H1 (cell line): ENCODE data around the gene PPARA. TPM values are rescaled to one million over a fixed set of nuclear protein-coding genes. Genes with fewer than 3 reads are reported as not detected.

ENCODE experiments used
- CTCF ChIA-PET: fragments of 300-600 bp; sonication (Branson Sonifier 250); formaldehyde crosslinking; loops from one replicate; lab custom pipeline; 2021; ENCODE audit not compliant: partially characterized antibody; lab: Charles Lee
- POLR2A ChIA-PET: fragments of 300-600 bp; sonication (Branson Sonifier 250); formaldehyde crosslinking; loops from one replicate; lab custom pipeline; 2021; ENCODE audit warnings: inconsistent platforms; ENCODE audit not compliant: partially characterized antibody; lab: Charles Lee
- DNase-seq, 2 experiments: peaks; one replicate each; pipeline versions ENCODE4 v3.0.0 to v3.0.0-alpha.2; 2010 to 2022; ENCODE audit warnings: low spot score in 2 of 2, low read depth in 1 of 2, mixed read lengths in 1 of 2
- FAIRE-seq: peaks from 2 replicates; lab custom pipeline; 2011; peaks lifted over from hg19 to GRCh38; lab: Jason Lieb, UNC
- H2AFZ ChIP-seq: 2 replicates; pipeline ENCODE4 v1.8.1; 2012; ENCODE audit warnings: low read length, inconsistent platforms
- H2AK5ac ChIP-seq: 2 replicates; pipeline ENCODE4 v1.6.1; 2013; ENCODE audit warnings: low read depth, low read length
- H2BK120ac ChIP-seq: replicated peaks from 2 replicates; pipeline ENCODE3; 2013; ENCODE audit warnings: low read depth, low read length, inconsistent platforms
- H2BK12ac ChIP-seq: 2 replicates; pipeline ENCODE4 v1.6.1; 2013; ENCODE audit warnings: low read depth, low read length
- H2BK15ac ChIP-seq: 2 replicates; pipeline ENCODE4 v1.6.1; 2013; ENCODE audit warnings: low read length
- H2BK20ac ChIP-seq: 2 replicates; pipeline ENCODE4 v1.6.1; 2013; ENCODE audit warnings: low read length
- H2BK5ac ChIP-seq: 2 replicates; pipeline ENCODE4 v1.6.1; 2013; ENCODE audit warnings: low read depth, low read length
- H3K14ac ChIP-seq: 2 replicates; pipeline ENCODE4 v1.6.1; 2013; ENCODE audit warnings: inconsistent platforms; ENCODE audit not compliant: insufficient read length
- H3K18ac ChIP-seq: 2 replicates; pipeline ENCODE4 v1.6.1; 2013; ENCODE audit warnings: low read length; ENCODE audit errors: extremely low read depth
- H3K23ac ChIP-seq: 2 replicates; pipeline ENCODE4 v1.6.1; 2013; ENCODE audit warnings: inconsistent platforms; ENCODE audit not compliant: insufficient read length
- H3K23me2 ChIP-seq: 2 replicates; pipeline ENCODE4 v1.6.1; 2013; ENCODE audit warnings: low read depth, low read length
- H3K27ac ChIP-seq: 2 replicates; pipeline ENCODE4 v1.6.1; 2011; ENCODE audit warnings: low read depth, low read length, inconsistent platforms
- H3K27me3 ChIP-seq, 4 experiments: replicated peaks in 1 of 4; 1 replicate in 1 of 4; 2 replicates in 3 of 4; pipeline versions ENCODE4 v1.6.1 to v1.8.1; 2011 to 2013; ENCODE audit warnings: low read length in 3 of 4, mild to moderate bottlenecking in 3 of 4, inconsistent platforms in 2 of 4, mixed read lengths in 2 of 4, moderate library complexity in 1 of 4; ENCODE audit not compliant: control insufficient read depth in 3 of 4, insufficient read depth in 3 of 4; ENCODE audit errors: extremely low read depth in 1 of 4
- H3K36me3 ChIP-seq, 4 experiments: 2 replicates each; pipeline versions ENCODE4 v1.6.1 to v1.8.1; 2011 to 2013; ENCODE audit warnings: mild to moderate bottlenecking in 4 of 4, low read length in 3 of 4, moderate library complexity in 2 of 4, control low read depth in 1 of 4, inconsistent platforms in 1 of 4; ENCODE audit not compliant: insufficient read depth in 4 of 4, control insufficient read depth in 2 of 4
- H3K4ac ChIP-seq: replicated peaks from 2 replicates; pipeline ENCODE3; 2013; ENCODE audit warnings: low read length, low read depth, mixed read lengths, inconsistent platforms; ENCODE audit not compliant: insufficient read length
- H3K4me1 ChIP-seq, 4 experiments: replicated peaks in 1 of 4; 1 replicate in 1 of 4; 2 replicates in 3 of 4; pipeline versions ENCODE4 v1.6.1 to v1.8.1; 2011 to 2013; ENCODE audit warnings: low read length in 3 of 4, inconsistent platforms in 2 of 4, mixed read lengths in 1 of 4; ENCODE audit not compliant: insufficient read depth in 4 of 4, control insufficient read depth in 3 of 4
- H3K4me2 ChIP-seq, 2 experiments: 2 replicates each; pipeline versions ENCODE4 v1.6.1 to v1.8.1; 2011 to 2013; ENCODE audit warnings: low read depth in 2 of 2, low read length in 2 of 2, control low read depth in 1 of 2, inconsistent platforms in 1 of 2, mild to moderate bottlenecking in 1 of 2; ENCODE audit not compliant: insufficient read depth in 1 of 2
- H3K4me3 ChIP-seq, 4 experiments: fragments of 200-600, 300-600 bp in 1 of 4; sonication (generic), shearing (Covaris generic), sonication (Bioruptor Twin) in 1 of 4; 2 replicates each; pipeline versions ENCODE4 v1.5.1 to v1.8.1; 2011 to 2016; ENCODE audit warnings: low read length in 4 of 4, low read depth in 3 of 4, control low read depth in 2 of 4, inconsistent platforms in 2 of 4, mild to moderate bottlenecking in 2 of 4, mixed read lengths in 1 of 4, moderate library complexity in 1 of 4; ENCODE audit not compliant: insufficient read depth in 2 of 4; ENCODE audit errors: extremely low read depth in 1 of 4
- H3K56ac ChIP-seq: replicated peaks from 2 replicates; pipeline ENCODE3; 2013; ENCODE audit warnings: low read depth, mild to moderate bottlenecking, mixed read lengths, low read length, inconsistent platforms; ENCODE audit not compliant: insufficient read length
- H3K79me1 ChIP-seq: 2 replicates; pipeline ENCODE4 v1.6.1; 2013; ENCODE audit warnings: low read depth, low read length, control low read depth
- H3K79me2 ChIP-seq, 2 experiments: 2 replicates each; pipeline versions ENCODE4 v1.6.1 to v1.8.1; 2012 to 2013; ENCODE audit warnings: low read length in 2 of 2, mild to moderate bottlenecking in 2 of 2, inconsistent platforms in 1 of 2; ENCODE audit not compliant: insufficient read depth in 2 of 2, control insufficient read depth in 1 of 2
- H3K9ac ChIP-seq, 4 experiments: replicated peaks in 1 of 4; 1 replicate in 1 of 4; 2 replicates in 3 of 4; pipeline versions ENCODE4 v1.6.1 to v1.8.1; 2011 to 2013; ENCODE audit warnings: low read depth in 3 of 4, low read length in 3 of 4, control low read depth in 2 of 4, mild to moderate bottlenecking in 2 of 4, moderate library complexity in 2 of 4, inconsistent platforms in 1 of 4; ENCODE audit errors: extremely low read depth in 1 of 4
- H3K9me3 ChIP-seq, 2 experiments: 2 replicates each; pipeline versions ENCODE4 v1.6.1 to v1.8.1; 2012 to 2013; ENCODE audit warnings: mild to moderate bottlenecking in 2 of 2, moderate library complexity in 2 of 2, control low read depth in 1 of 2, inconsistent platforms in 1 of 2, low read depth in 1 of 2, low read length in 1 of 2, mixed read lengths in 1 of 2; ENCODE audit not compliant: insufficient read depth in 2 of 2
- H4K20me1 ChIP-seq, 2 experiments: replicated peaks in 1 of 2; 2 replicates each; pipeline versions ENCODE3 to v1.8.1; 2011 to 2013; ENCODE audit warnings: inconsistent platforms in 2 of 2, low read length in 2 of 2, mild to moderate bottlenecking in 1 of 2; ENCODE audit not compliant: insufficient read depth in 2 of 2, control insufficient read depth in 1 of 2
- H4K5ac ChIP-seq: 2 replicates; pipeline ENCODE4 v1.6.1; 2013; ENCODE audit warnings: low read length, low read depth, mixed read lengths, inconsistent platforms; ENCODE audit not compliant: insufficient read length
- H4K8ac ChIP-seq: 2 replicates; pipeline ENCODE4 v1.8.0; 2013; ENCODE audit warnings: mild to moderate bottlenecking, moderate library complexity, low read length, inconsistent platforms; ENCODE audit not compliant: insufficient read depth; ENCODE audit errors: extremely low read depth
- H4K91ac ChIP-seq: replicated peaks from 2 replicates; pipeline ENCODE3; 2013; ENCODE audit warnings: low read length, mixed read lengths, inconsistent platforms; ENCODE audit not compliant: insufficient read length
- CBX8 ChIP-seq: fragments of 300-800, 300-1000 bp; sonication (generic); IDR thresholded peaks from 2 replicates; pipeline ENCODE4 v1.7.1; 2016; ENCODE audit warnings: low read depth, low read length, borderline replicate concordance
- CHD2 ChIP-seq: IDR thresholded peaks from 2 replicates; pipeline ENCODE4 v1.6.1; 2012; ENCODE audit warnings: low read length, improper control_type of control experiment
- GABPA ChIP-seq: IDR thresholded peaks from 2 replicates; pipeline ENCODE4 v1.6.1; 2011; ENCODE audit warnings: mild to moderate bottlenecking, low read length, moderate library complexity, borderline replicate concordance; ENCODE audit not compliant: insufficient read depth
- JUND ChIP-seq: IDR thresholded peaks from 2 replicates; pipeline ENCODE4 v1.6.1; 2011; ENCODE audit warnings: mild to moderate bottlenecking, improper control_type of control experiment, low read length
- NANOG ChIP-seq: IDR thresholded peaks from 2 replicates; pipeline ENCODE4 v1.6.1; 2011; ENCODE audit warnings: low read length, low read depth, mild to moderate bottlenecking, inconsistent platforms; ENCODE audit not compliant: insufficient read depth, poor library complexity, severe bottlenecking
- PHF8 ChIP-seq: fragments of 200-600 bp; sonication (generic); conservative IDR thresholded peaks from 2 replicates; pipeline ENCODE4 v1.7.1; 2012; ENCODE audit warnings: low read depth, mild to moderate bottlenecking, inconsistent platforms, low read length, moderate library complexity
- POLR2A ChIP-seq, 2 experiments: IDR thresholded peaks; 1 replicate in 1 of 2; 2 replicates in 1 of 2; pipeline ENCODE4 v1.6.1; 2011; ENCODE audit warnings: low read depth in 2 of 2, low read length in 2 of 2, mild to moderate bottlenecking in 2 of 2; ENCODE audit errors: control extremely low read depth in 1 of 2
- RAD21 ChIP-seq, 2 experiments: IDR thresholded peaks in 1 of 2; conservative IDR thresholded peaks in 1 of 2; 2 replicates each; pipeline ENCODE4 v1.6.1; 2011; ENCODE audit warnings: low read depth in 2 of 2, low read length in 2 of 2, improper control_type of control experiment in 1 of 2, inconsistent platforms in 1 of 2, mild to moderate bottlenecking in 1 of 2, moderate library complexity in 1 of 2
- SUZ12 ChIP-seq: fragments of 200-600 bp; sonication (generic); IDR thresholded peaks from 2 replicates; pipeline ENCODE4 v1.6.1; 2012; ENCODE audit warnings: mild to moderate bottlenecking, inconsistent platforms, low read length, moderate library complexity, mixed read lengths
- ZNF274 ChIP-seq: IDR thresholded peaks from 2 replicates; pipeline ENCODE4 v1.7.0; 2012; ENCODE audit warnings: low read length, borderline replicate concordance; ENCODE audit errors: extremely low read depth
- WGBS, 2 experiments: shearing (Covaris generic) in 1 of 2; methylation state at CpG; one replicate each; pipeline versions ENCODE4 v1.1.6 to v1.1.7; 2013 to 2015; ENCODE audit warnings: low lambda C conversion rate in 2 of 2, mixed read lengths in 2 of 2, inconsistent platforms in 1 of 2, low coverage in 1 of 2, missing lambda C conversion rate in 1 of 2; ENCODE audit not compliant: insufficient replicate concordance in 2 of 2, insufficient coverage in 1 of 2, insufficient read length in 1 of 2; ENCODE audit errors: extremely low coverage in 1 of 2, missing lambda C conversion rate in 1 of 2; 5-methylcytosine and 5-hydroxymethylcytosine counted together
- polyA plus RNA-seq, 7 experiments: library from polyadenylated mRNA; depleted of rRNA in 3 of 7; stranded (reverse) in 5 of 7; unstranded in 2 of 7; fragments of >200 nt in 5 of 7; fragments of 200-250 nt in 2 of 7; gene quantifications; 1 replicate in 5 of 7; 2 replicates in 1 of 7; 4 replicates in 1 of 7; pipeline versions ENCODE4 v1.2.1 to v1.2.3, GENCODE V29; 2011 to 2013; ENCODE audit warnings: missing spikeins in 2 of 7, mixed read lengths in 2 of 7
- total RNA-seq: library from RNA; stranded (reverse); fragmentation: NEBNext Ultra II Directional; extraction: Animal tissue kit (Norgen Biotek cat#: 25700); gene quantifications from 2 replicates; pipeline ENCODE4 v1.2.1, GENCODE V29; 2021
- TF ChIP-seq, protein P1 (sequence below): IDR thresholded peaks from 2 replicates; pipeline ENCODE4 v1.6.1; 2011; ENCODE audit warnings: low read depth, mild to moderate bottlenecking, low read length; ENCODE audit not compliant: insufficient read depth

The PPARA gene
- total and polyA plus RNA-seq, 2 of the 8 experiments (the other 6 are each of a cell fraction or from before 2014, with no cell fraction given): 3.1 to 8.2 TPM

DNA sequence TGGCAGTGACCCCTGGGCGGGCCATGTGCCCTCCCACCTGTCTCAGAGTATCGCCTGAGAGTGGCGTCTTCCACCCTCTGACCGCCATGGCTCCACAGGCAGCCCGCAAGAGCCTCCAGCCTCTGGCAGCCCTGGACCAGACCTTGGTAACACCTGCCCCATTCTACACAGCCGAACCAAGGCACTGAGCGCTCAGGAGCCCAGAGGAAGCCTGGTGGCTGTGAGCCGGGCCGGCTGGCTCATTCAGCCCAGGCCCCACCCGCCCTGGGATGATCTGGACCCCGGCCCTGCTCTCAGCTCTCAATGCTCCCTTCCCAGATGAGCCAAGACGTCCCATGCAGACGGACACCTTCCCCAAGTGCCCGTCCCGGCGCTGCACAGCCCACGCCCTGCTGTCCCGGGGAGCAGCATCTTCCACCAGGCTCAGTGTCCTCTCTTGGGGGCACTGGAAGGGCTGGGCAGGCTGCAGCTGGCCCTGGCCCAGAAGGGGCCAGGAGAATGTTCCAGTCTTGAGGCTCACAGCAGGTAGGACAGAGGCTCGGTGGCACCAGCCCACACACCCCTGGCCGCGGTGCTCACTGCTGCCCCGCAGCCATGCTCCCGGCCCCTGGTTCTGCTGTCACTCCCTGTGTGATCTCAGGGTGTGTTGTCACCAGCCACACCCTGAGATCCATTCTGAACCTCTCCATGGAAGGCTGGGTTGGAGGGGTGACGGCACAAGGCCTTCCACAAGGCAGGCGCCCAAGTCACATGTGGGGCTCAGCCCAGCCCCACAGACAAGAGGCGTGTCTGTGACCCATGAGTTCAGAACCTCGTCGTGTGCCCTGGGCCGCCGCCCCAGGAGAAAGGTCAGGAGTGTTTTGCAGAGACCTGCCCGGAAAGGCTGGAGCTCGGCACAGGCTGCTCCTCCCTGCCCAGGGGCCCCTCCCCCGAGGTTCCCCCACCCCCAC lies 24.2 kb upstream of the PPARA start:
- Histone ChIP-seq H2BK12ac (no peak overlapping the region), H2BK120ac (no peak overlapping the region), H3K9ac (no peak overlapping the region), H3K9me3 (no peaks in the 10 kb centered on the region), H2BK5ac (no peak overlapping the region), H2AK5ac (no peak overlapping the region), H3K27me3 (peaks cover 0 to 6% (median 0%) of the 10 kb centered on the region in 4 experiments; a peak in 2 of 7 replicates), H3K4me3 (no peak overlapping the region), H3K4me1 (no peaks in the 10 kb centered on the region; a peak in 3 of 7 replicates), H3K36me3 (no peaks in the 10 kb centered on the region), H3K27ac (no peak overlapping the region), H2BK20ac (no peak overlapping the region), H3K23me2 (no peaks in the 10 kb centered on the region), H3K14ac (no peak overlapping the region), H3K23ac (no peak overlapping the region), H3K18ac (no peak overlapping the region; the same call in 1 of the 2 replicates), H2BK15ac (no peak overlapping the region), H3K56ac (no peak overlapping the region), H4K5ac (no peak overlapping the region), H2AFZ (no peak overlapping the region), H4K91ac (no peak overlapping the region), H3K79me1 (no peaks in the 10 kb centered on the region), H3K4ac (no peak overlapping the region), H4K20me1 (peaks cover 0 to 1% of the 10 kb centered on the region in 2 experiments), H4K8ac (peak overlapping the region; percentile 25; the same call in 1 of the 2 replicates), H3K4me2 (no peak overlapping the region), H3K79me2 (no peaks in the 10 kb centered on the region)
- ChIA-PET CTCF (interaction anchor here (0.8 to 2.1 kb wide), 7 partner anchors 9 to 189 kb away, joined by 3 to 11 read pairs (median 4); no protein-coding TSS in a partner anchor), POLR2A (no interaction called here)
- TF ChIP-seq POLR2A (IDR thresholded peaks at IDR 0.05; ENCODE audit: control extremely low read depth in 1 of 2, low read depth in 2 of 2, low read length in 2 of 2): no peak
- TF ChIP-seq NANOG: no peak
- no peak for TF ChIP-seq RAD21 (IDR thresholded peaks at IDR 0.05 in 1 of 2, conservative IDR thresholded peaks at IDR 0.05 in 1 of 2; ENCODE audit: low read depth in 2 of 2, low read length in 2 of 2)
- TF ChIP-seq CBX8: no peak
- TF ChIP-seq, protein P1, sequence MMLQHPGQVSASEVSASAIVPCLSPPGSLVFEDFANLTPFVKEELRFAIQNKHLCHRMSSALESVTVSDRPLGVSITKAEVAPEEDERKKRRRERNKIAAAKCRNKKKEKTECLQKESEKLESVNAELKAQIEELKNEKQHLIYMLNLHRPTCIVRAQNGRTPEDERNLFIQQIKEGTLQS: no peak
- no peak for TF ChIP-seq GABPA
- no peak for TF ChIP-seq CHD2
- TF ChIP-seq ZNF274: no peak
- TF ChIP-seq JUND: no peak
- TF ChIP-seq PHF8: no peak
- TF ChIP-seq SUZ12: no peak
- DNase-seq (no peak), FAIRE-seq (no peak)
- 94% methylated on average over 17 of the region's 33 CpGs; no CpG with 5 or more reads in 1 of the 2 experiments for WGBS, 2 experiments
